Subcutaneous abdominal adipose tissue (tissue), 5 donors: Measurements from ENCODE around the gene ARF6.
"Not testable (repeated sequence)": the region's sequence is repeated elsewhere in the genome, so short reads cannot be mapped to it uniquely, and the experiment has no call there.

Source experiments
- H3K27ac ChIP-seq: one replicate; pipeline ENCODE4 v1.7.0; 2013; ENCODE audit warnings: low read depth, mild to moderate bottlenecking, inconsistent platforms, low read length, moderate library complexity
- H3K27me3 ChIP-seq, 5 donors: one replicate each; pipeline ENCODE4 v1.7.0; 2013; ENCODE audit warnings: low read length in 5 of 5, inconsistent platforms in 1 of 5; ENCODE audit not compliant: control insufficient read depth in 5 of 5, insufficient read depth in 4 of 5
- H3K36me3 ChIP-seq, 5 donors: one replicate each; pipeline ENCODE4 v1.7.0; 2013; ENCODE audit warnings: low read length in 5 of 5; ENCODE audit not compliant: control insufficient read depth in 5 of 5, insufficient read depth in 5 of 5
- H3K4me1 ChIP-seq, 5 donors: one replicate each; pipeline ENCODE4 v1.7.0; 2013; ENCODE audit warnings: low read length in 5 of 5, mild to moderate bottlenecking in 3 of 5, moderate library complexity in 1 of 5; ENCODE audit not compliant: control insufficient read depth in 5 of 5, insufficient read depth in 5 of 5
- H3K4me3 ChIP-seq, 5 donors: one replicate each; pipeline ENCODE4 v1.7.0; 2013; ENCODE audit warnings: low read length in 5 of 5, low read depth in 1 of 5
- H3K9ac ChIP-seq, 5 donors: one replicate each; pipeline ENCODE4 v1.7.0; 2013; ENCODE audit warnings: low read length in 5 of 5, mild to moderate bottlenecking in 4 of 5, moderate library complexity in 3 of 5
- H3K9me3 ChIP-seq, 5 donors: one replicate each; pipeline ENCODE4 v1.7.0; 2013; ENCODE audit warnings: low read length in 5 of 5; ENCODE audit not compliant: control insufficient read depth in 5 of 5
- donor health status: healthy.
- donor health status: healthy.
- donor health status: healthy.
- donor health status: healthy.
- donor health status: healthy.

The ARF6 gene

GRCh38 chr14:49902679-49903246, 9.9 kb downstream of the ARF6 start:
- not testable (repeated sequence) for H3K27me3 ChIP-seq, H3K27ac ChIP-seq, H3K36me3 ChIP-seq, H3K4me3 ChIP-seq, H3K9me3 ChIP-seq, H3K9ac ChIP-seq
- H3K4me1 ChIP-seq, result peaks cover 0 to 18% (median 9%) of the 10 kb centered on the region in 5 donors

GRCh38 chr14:49904270-49904669, 11.4 kb downstream of the ARF6 start:
- H3K4me1 ChIP-seq, result peaks cover 0 to 8% (median 4%) of the 10 kb centered on the region in 5 donors
- H3K27me3 ChIP-seq, result no peaks in the 10 kb centered on the region
- no peaks in the 10 kb centered on the region for H3K36me3 ChIP-seq
- H3K9ac ChIP-seq, result no peak overlapping the region
- H3K9me3 ChIP-seq, result no peaks in the 10 kb centered on the region
- no peak overlapping the region for H3K4me3 ChIP-seq
- no peak overlapping the region for H3K27ac ChIP-seq

- Histone ChIP-seq H3K4me1 (peaks cover 0 to 9% (median 4%) of the 10 kb centered on the region in 5 donors), H3K9ac (no peak overlapping the region), H3K9me3 (no peaks in the 10 kb centered on the region), H3K36me3 (no peaks in the 10 kb centered on the region), H3K4me3 (no peak overlapping the region), H3K27me3 (no peaks in the 10 kb centered on the region), H3K27ac (no peak overlapping the region)
These were observed 13.1 kb downstream of the ARF6 start for GRCh38 chr14:49905989-49906388.

- Histone ChIP-seq H3K36me3 (no peaks in the 10 kb centered on the region), H3K27ac (no peak overlapping the region), H3K9me3 (no peaks in the 10 kb centered on the region), H3K9ac (no peak overlapping the region), H3K4me3 (no peak overlapping the region), H3K27me3 (no peaks in the 10 kb centered on the region), H3K4me1 (peaks cover 0 to 14% (median 8%) of the 10 kb centered on the region in 5 donors)
These were observed 14.3 kb downstream of the ARF6 start for GRCh38 chr14:49907186-49907585.

- Histone ChIP-seq H3K4me3 (no peak overlapping the region), H3K9me3 (no peaks in the 10 kb centered on the region), H3K4me1 (peaks cover 0 to 14% (median 8%) of the 10 kb centered on the region in 5 donors), H3K27ac (peak overlapping the region; percentile 16), H3K27me3 (no peaks in the 10 kb centered on the region), H3K36me3 (no peaks in the 10 kb centered on the region), H3K9ac (no peak overlapping the region)
These were observed 15.5 kb downstream of the ARF6 start for GRCh38 chr14:49908433-49908782.

- H3K27me3 ChIP-seq, result no peaks in the 10 kb centered on the region
- no peak overlapping the region for H3K4me3 ChIP-seq
- peaks cover 0 to 14% (median 8%) of the 10 kb centered on the region in 5 donors for H3K4me1 ChIP-seq
- no peak overlapping the region for H3K9ac ChIP-seq
- H3K36me3 ChIP-seq, result no peaks in the 10 kb centered on the region
- H3K27ac ChIP-seq, result no peak overlapping the region
- no peaks in the 10 kb centered on the region for H3K9me3 ChIP-seq
These were observed 16.1 kb downstream of the ARF6 start for GRCh38 chr14:49909016-49909415.

GRCh38 chr14:49915085-49915484, 22.2 kb downstream of the ARF6 start:
- H3K36me3 ChIP-seq, result no peaks in the 10 kb centered on the region
- no peak overlapping the region for H3K9ac ChIP-seq
- no peaks in the 10 kb centered on the region for H3K27me3 ChIP-seq
- H3K4me3 ChIP-seq, result no peak overlapping the region
- no peaks in the 10 kb centered on the region for H3K9me3 ChIP-seq
- H3K27ac ChIP-seq, result no peak overlapping the region
- peaks cover 0 to 6% (median 4%) of the 10 kb centered on the region in 5 donors for H3K4me1 ChIP-seq

GRCh38 chr14:49918706-49919105, 25.8 kb downstream of the ARF6 start:
- no peaks in the 10 kb centered on the region for H3K4me1 ChIP-seq
- H3K9me3 ChIP-seq, result no peaks in the 10 kb centered on the region
- no peaks in the 10 kb centered on the region for H3K36me3 ChIP-seq
- H3K9ac ChIP-seq, result no peak overlapping the region
- H3K27ac ChIP-seq, result no peak overlapping the region
- H3K4me3 ChIP-seq, result no peak overlapping the region
- H3K27me3 ChIP-seq, result no peaks in the 10 kb centered on the region

- no peak overlapping the region for H3K9ac ChIP-seq
These were observed 27.2 kb downstream of the ARF6 start for GRCh38 chr14:49919825-49920659.

GRCh38 chr14:49920935-49921334, 28.1 kb downstream of the ARF6 start:
- Histone ChIP-seq H3K27ac (no peak overlapping the region), H3K4me3 (no peak overlapping the region)

More at GRCh38 chr14:49919825-49920659, 27.2 kb downstream of the ARF6 start:
- H3K27ac ChIP-seq, result no peak overlapping the region
- no peak overlapping the region for H3K4me3 ChIP-seq
- no peaks in the 10 kb centered on the region for H3K4me1 ChIP-seq
- H3K36me3 ChIP-seq, result no peaks in the 10 kb centered on the region
- H3K9me3 ChIP-seq, result no peaks in the 10 kb centered on the region
- no peaks in the 10 kb centered on the region for H3K27me3 ChIP-seq

More at GRCh38 chr14:49920935-49921334, 28.1 kb downstream of the ARF6 start:
- H3K36me3 ChIP-seq, result no peaks in the 10 kb centered on the region
- no peak overlapping the region for H3K9ac ChIP-seq
- no peaks in the 10 kb centered on the region for H3K9me3 ChIP-seq
- H3K4me1 ChIP-seq, result no peaks in the 10 kb centered on the region
- H3K27me3 ChIP-seq, result no peaks in the 10 kb centered on the region
